Measurements from ENCODE around the gene PAXIP1.

Gene PAXIP1

DNA sequence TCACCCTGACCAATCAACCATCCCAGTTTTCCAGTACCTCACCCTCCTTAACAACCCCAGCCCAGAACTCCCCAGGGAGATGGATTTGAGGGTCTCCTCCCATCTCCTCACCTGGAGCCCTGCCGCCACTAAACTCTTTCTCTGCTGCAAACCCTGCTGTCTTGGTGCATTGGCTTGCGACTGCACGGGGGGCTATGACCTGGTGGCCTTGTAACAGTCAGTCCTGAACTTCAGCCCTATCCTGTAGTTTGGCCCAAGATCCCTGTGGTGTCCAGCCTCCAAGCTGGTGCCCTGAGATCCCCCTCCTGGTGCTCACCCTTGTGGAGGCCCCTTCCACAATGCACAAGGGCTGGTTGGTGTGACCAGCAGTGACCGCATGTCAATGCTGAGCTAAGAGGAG lies 91.9 kb downstream of the PAXIP1 start:
- no peak for DNase-seq

DNA sequence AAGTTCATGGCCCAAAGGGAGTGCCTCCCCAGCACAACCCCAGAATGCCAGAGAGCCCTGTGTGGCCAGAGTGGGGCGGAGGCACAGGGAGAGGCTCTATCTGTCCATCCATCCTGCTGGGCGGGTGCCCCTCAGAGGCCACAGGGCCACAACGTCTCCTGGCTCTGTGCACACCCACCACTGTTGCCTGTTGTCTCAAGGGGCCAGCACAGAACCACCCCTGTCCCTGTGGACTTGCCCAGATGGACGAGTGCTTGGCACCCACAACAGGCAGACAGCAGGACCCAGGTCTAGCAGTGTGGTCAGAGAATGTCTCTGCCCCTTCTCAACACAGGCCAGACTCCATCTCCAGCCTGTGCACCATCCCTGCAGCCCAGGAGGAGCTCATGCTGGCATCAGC lies 92.8 kb downstream of the PAXIP1 start:
- DNase-seq: no peak

DNA sequence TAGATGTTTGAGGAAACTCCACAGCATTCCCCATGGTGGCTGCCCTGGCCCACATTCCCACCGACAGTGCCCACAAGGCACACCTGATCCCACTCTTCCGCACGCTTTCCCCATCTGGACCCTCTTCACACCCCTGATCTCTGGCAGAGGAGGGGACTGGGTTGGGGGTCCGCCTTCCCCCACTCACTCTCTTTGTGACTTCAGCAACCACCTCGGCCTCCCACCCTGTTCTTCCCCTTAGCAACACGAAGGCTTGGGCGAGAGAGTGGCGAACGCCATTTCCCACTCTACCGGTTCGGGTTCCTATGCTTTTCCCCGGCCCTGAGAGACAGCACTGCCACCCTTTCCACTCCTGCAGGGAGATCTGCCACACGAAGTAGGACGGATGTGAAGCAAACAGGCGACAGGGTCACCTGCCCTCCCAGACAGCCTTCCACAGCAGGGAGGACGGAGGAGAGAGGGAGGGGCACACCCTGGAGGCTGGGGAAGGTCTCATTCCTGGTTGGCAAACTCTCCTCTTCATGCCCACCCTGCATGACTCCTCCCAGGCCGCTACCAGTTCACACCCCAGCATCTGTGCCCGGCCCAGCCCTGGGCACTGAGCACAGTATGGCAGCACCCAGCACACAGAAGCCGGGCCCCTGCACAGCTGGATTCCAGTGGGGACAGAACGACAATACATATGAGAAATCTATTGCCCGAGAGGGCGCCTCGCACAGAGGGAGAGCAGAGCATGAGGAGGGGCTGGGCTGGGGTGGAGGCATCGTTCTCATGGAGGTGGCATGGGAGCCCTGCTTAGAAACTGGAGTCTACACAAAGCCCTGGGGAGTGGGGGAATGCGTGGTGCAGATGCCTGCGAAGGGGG lies 93.5 kb downstream of the PAXIP1 start:
- DNase-seq: no peak

DNA sequence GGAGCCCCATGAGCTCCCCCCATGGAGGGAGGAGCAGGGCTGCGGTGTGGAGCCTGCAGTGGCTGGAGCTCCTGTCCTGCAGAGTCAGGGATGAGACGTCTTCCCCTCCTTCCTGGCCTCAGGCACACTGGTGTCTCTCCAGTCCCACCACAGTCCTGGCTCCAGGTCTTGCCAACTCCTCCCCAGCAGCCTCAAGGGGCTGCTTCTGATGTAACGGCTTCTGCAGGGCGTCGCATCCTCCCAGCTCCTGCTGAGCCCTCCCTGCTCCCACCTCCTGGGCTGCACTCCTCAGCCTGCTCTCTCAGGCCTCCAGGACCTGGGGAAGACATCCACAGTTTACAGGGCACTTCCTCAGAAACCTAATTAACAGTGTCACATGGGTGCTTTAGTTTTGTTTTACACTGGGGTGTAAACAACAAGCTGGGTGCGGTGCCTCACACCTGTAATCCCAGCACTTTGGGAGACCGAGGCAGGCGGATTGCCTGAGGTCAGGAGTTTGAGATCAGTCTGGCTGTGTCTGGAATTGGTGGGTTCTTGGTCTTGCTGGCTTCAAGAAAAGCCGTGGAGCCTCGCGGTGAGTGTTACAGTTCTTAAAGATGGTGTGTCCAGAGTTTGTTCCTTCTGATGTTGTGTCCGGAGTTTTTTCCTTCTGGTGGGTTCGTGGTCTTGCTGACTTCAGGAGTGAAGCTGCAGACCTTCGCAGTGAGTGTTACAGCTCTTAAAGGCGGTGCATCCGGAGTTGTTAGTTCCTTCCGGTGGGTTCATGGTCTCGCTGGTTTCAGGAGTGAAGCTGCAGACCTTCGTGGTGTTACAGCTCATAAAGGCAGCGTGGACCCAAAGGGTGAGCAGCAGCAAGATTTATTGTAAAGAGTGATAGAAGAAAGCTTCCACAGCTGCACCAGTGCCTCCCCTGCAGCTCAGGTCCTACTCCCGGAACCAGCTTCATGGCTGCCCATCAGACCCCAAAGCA lies 95.0 kb downstream of the PAXIP1 start:
- no peak for DNase-seq

DNA sequence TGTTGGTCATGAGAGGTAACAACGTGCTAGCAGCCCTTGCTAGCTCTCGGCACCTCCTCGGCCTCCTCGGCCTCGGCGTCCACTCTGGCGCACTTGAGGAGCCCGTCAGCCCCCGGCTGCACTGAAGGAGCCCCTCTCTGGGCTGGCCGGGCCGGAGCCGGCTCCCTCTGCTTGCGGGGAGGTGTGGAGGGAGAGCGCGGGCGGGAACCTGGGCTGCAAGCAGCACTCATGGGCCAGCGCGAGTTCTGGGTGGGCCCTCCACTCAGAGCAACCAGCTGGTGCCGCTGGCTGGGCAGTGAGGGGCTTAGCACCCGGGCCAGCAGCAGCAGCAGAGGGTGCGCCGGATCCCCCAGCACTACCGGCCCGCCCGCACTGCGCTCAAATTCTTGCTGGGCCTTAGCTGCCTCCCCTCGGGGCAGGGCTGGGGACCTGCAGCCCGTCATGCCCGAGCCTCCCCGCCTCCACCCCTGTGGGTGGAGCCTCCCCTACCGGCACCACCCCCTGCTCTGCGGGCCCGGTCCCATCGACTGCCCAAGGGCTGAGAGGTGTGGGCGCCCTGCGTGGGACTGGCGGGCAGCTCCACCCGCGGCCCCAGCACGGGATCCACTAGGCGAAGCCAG lies 96.1 kb downstream of the PAXIP1 start:
- DNase-seq: no peak

DNA sequence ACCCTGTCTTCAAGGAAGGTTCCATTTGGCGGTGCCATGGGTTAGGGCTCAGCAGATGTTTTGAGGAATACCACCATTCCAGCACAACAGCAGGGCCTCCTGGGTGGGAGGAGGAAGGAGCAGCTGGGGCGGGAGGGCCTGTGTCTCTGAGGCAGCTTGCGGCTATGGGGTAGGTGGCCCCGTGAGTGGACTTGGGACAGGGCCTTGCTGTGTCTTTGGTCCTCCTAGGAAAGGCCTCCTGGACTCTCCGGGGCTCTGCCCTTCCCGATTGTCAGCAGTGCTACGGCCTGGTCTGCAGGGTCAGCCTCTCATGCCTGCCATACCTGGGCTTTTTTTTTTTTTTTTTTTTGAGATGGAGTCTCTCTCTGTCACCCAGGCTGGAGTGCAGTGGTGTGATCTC lies 96.7 kb downstream of the PAXIP1 start:
- no peak for DNase-seq

DNA sequence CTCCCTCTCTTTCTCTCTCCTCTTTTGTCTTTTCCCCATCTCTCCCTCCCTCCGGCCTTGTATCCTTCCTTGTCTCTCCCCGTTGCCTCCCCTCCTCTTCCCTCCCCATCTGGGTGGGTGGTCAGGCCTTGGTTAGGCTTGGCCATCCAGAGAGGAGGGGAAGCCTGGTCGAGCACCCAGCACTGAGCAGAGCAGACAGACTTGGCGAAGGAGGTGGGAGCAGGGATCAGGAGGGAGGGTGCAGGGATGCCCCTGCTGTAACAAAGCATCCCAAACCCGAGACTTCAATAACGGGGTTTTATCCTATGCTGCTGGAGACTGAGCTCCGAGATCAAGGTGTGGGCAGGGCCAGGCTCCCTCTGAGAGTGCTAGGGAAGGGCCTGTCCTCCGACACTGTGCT lies 97.3 kb downstream of the PAXIP1 start:
- DNase-seq: no peak

DNA sequence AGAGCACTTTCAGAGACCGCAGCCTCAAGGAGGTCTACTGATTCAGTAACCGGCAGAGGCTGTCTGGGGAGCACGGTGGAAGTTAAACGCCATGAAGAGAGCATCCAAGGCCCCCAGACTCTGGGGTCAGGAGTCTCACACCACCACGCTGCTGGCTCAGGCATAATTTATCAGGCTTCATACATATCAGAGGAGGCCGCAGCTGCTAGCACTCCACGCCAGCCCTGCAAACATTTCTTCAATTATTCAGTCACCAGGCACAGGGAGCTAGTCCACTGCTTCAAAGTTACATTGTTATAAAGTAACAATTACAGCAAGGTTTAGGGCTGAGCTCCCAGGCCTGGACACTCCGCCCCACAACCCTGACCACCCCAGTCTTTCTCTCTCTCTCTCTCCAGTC lies 97.8 kb downstream of the PAXIP1 start:
- no peak for DNase-seq

DNA sequence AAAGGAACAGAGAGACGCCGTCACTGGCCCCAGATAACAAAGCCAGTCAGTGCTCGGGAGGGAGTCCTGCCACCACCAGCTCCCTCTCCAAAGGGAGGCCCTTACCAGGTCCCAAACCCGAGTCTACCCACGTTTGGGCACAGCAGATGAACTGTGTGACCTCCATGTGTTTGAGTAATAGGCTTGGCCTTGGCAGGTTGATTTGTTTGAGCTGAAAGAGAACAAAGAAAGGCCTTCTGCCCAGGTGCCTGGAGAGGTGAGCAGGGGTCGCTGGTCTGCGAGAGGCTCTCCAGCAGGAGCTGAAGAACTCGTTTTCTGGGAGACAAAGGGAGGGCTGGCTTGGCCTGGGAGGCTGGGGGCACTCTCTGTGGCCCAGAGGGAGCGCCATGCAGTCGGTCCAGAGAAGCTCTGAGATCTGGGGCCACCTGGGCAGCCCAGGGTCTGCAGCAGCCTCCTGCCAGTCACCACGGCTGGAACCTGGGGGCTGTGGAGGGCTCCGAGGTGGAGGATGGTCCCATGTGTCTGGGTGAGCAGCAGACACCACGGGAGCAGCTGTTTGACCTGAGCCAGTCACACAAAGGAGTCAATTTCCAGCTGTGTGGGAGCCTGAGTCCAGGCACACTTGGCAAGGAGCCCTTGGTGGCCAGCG lies 99.7 kb downstream of the PAXIP1 start:
- no peak for DNase-seq

DNA sequence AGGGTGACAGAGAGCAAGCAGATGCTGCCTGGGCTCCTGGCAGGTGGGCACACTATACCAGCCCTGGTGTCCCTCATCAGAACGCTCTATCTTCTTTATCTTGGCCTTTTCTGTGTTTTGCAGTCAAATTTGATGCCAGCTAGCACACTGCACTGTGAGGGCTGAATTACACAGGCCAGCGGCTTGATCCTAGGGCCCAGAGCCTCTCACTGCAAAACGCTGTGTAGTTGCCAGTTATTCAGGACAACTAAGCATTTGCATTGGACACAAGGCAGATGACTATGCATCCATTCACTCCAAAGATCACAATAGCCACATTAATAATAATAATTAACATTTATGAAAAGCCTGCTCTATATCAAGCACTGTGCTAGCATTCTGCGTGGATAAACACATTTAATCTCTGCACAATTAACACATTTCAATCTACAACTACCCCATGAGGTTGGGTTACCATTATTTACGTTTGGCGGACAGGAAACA lies 100.3 kb downstream of the PAXIP1 start:
- no peak for DNase-seq

DNA sequence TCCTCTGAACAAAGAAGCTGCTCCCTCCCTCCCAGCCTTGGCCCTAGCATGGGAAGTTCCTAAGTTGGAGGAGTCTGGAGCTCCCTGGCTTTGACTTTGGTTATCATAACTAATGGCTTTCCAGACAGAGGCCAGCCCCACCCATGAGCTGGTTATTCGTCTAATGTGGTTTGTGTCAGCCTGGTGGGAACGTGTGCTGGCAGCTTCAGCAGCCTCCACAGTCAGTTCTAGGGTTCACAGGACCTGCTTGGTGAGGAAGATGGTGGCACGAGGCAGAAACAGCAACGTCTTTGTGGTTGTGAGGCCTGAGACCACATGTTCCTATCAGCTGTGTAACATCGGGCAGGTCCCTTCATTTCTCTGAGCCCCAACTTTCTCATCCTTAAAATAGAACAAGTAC lies 103.1 kb downstream of the PAXIP1 start:
- DNase-seq: no peak

DNA sequence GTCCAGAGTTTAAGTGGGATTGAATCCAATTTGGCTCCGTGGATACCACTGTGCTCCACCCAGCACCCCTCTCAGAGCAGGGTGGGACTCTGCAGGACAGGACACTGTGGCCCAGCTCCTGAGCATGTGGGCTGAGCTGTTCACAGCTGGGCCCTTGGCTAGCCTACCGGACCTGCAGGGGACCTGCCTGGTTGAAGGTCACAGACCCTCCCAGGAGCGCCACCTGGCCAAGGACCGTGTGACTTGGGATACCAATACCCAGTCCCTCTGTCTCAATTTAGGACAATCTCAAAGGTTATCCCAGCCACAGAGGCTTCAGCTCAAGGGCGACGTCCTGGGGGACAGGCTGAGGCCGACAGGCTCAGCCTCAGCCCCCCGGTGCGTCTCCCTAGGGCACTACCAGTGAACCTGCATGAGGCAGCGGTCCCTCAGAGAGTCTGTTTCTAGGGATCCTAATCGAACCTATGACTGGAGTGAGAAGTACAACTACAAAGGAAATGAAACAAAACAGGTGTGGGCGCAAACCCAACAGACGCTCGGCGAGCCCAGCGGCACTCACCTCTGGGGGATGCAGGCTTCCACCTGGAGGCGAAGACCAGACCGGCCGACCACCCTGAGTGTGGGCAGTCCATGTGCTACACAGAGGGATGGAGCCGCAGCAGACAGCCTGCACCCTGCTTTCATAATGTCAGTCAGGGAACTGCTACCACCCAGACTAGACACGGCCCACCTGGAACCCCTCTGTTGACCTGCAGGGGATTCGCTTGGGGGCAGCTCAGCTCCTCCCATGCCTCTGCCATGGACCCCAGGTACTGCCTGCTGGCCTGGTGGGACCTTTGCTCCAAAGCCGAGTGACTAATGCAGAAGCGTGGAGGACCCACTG lies 103.7 kb downstream of the PAXIP1 start:
- no peak for DNase-seq

DNA sequence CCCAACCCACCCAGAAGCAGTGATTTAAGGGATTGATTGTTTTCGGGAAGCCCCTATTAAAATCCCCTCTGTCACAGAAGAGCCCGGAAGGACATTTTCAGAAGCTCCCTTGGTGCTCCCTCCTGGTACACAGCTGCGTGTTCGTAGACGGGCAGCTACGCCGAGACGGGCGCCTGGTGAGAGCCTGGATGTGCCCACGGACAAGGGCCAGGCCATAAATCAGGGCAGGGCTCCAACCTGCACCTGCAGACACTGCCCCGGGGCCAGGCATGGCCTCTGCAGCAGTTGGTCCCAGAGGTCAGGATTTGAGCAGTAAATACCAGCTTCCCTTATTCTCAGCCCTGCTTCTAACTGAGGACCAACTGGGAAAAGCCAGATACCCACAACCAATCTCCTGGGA lies 106.8 kb downstream of the PAXIP1 start:
- DNase-seq: no peak
